ENCODE data around the gene CAPZA2.

DNA sequence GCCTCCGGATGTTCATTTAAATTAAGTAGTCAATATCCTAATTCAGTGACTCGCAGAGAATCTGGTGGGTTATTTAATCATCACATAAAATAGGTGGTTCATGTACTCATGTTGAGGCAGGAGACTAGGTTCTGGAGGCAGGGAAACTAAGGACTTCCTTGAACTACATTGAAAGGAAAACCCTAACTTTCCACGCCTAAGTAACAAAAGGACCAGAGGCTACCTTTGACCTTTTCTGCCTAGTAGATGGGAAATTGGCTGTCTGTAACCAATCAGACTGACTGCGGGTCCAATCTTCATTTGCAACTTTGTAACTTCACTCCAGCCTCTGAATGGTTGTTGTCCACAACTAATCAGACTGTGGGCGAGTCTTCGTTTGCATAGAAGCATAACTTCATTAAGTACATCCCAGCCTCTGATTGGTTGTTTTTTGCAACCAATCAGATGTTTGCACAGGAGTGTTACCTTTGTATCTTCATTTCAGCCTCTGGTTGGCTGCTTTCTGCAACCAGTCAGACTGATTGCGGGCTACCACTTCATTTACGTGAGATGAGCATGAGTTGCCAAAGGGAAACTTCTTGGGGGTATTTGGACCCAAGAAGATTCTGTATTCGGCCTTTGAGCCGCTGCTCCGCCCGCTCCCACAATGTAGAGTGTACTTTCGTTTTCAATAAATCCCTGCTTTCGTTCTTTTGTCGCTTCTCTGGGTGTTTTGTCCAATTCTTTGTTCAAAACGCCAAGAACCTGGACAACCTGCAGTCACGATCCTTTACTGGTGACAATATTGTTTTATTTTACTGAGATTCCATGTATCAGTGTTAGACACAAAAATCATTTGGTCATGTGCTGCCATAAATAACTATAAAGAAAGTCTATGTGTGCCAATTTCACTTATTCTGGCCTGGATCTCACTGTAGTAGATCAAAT lies 89.2 kb downstream of the CAPZA2 start:
- TF ChIP-seq CTCF (IDR thresholded peaks at IDR 0.05) (no peak), POLR2A (IDR thresholded peaks at IDR 0.05) (no peak), EP300 (IDR thresholded peaks at IDR 0.05) (no peak)

All from upper lobe of left lung (tissue), 4 donors.